Measurements from ENCODE around the gene SLC25A6.

DNA sequence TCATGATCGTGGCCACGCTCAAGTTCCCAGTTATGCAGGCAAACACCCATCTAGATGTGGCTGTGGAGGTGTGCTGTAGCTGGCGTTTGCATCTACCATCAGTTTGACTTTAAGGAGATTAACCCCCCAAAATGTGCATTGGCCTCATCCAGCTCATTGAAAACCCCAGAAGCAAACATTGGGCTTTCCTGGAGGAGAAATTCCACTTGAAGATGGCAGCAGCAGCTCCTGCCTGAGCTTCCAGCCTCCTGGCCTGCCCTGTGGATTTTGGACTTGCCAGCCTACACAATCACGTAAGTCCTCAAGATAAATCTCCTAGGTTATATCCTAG lies 30.2 kb upstream of the SLC25A6 start:
- TF ChIP-seq EZH2 (IDR thresholded peaks at IDR 0.05; ENCODE audit: insufficient read depth, poor library complexity, severe bottlenecking) (no peak), EZH2phosphoT487 (IDR thresholded peaks at IDR 0.05; ENCODE audit: insufficient read depth, low read depth) (no peak)

Data from GM23248 (cell line).